ENCODE measurements around the gene GHR. TPM values are rescaled to one million over a fixed set of nuclear protein-coding genes. Genes with fewer than 3 reads are reported as not detected.

Gene GHR
- total RNA-seq, 1 donor from 2014 or later = 5.4 TPM

DNA sequence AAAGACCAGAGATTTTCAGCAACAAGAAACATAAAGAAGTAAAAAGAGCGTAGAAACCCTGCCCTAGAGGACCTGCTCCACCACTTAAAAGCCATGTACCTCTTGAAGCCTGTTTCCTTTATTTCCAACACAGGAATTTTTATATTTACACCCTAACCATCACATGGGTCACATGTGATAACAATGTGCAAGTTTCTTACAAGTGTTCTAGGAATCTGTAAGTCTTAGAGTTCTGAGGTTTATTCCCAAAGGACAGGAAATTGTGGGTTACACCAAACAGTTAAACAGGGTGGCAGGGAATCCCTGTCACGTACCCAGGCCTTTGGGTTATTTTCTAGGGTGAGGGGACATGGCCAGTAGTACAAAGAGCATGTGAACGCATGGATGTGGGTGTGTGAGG lies 224.8 kb downstream of the GHR start:
- TF ChIP-seq, protein P1, sequence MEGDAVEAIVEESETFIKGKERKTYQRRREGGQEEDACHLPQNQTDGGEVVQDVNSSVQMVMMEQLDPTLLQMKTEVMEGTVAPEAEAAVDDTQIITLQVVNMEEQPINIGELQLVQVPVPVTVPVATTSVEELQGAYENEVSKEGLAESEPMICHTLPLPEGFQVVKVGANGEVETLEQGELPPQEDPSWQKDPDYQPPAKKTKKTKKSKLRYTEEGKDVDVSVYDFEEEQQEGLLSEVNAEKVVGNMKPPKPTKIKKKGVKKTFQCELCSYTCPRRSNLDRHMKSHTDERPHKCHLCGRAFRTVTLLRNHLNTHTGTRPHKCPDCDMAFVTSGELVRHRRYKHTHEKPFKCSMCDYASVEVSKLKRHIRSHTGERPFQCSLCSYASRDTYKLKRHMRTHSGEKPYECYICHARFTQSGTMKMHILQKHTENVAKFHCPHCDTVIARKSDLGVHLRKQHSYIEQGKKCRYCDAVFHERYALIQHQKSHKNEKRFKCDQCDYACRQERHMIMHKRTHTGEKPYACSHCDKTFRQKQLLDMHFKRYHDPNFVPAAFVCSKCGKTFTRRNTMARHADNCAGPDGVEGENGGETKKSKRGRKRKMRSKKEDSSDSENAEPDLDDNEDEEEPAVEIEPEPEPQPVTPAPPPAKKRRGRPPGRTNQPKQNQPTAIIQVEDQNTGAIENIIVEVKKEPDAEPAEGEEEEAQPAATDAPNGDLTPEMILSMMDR (IDR thresholded peaks at IDR 0.05) = no peak
- Mint-ChIP-seq H3K4me3 (ENCODE audit: unreplicated experiment) (no peak overlapping the region), H3K27me3 (ENCODE audit: low read depth) (no peaks in the 10 kb centered on the region), H3K9me3 (ENCODE audit: low read depth) (no peaks in the 10 kb centered on the region), H3K27ac (ENCODE audit: unreplicated experiment) (no peak overlapping the region), H3K4me1 (ENCODE audit: low read depth) (no peaks in the 10 kb centered on the region), H3K36me3 (ENCODE audit: low read depth) (no peaks in the 10 kb centered on the region)
- no peak for DNase-seq (ENCODE audit: low spot score)

DNA sequence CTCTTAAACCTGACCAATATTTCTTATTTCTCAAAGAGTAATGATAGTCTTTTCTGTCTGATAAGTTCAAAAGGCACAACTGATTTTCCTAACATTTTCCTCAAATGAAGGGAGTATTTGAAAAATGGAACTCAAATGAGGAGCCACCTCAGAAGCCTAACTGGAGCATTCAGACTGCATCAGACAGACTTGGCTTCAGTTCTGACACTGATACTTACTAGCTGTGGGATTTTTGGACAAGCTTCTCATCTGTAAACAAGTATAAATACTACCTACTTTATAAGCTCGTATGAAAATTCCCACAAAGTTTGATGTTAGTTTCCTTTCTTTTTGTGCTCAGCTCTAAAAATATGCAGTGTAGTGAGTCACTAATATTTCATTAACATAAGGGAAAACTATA lies 225.7 kb downstream of the GHR start:
- H3K27ac Mint-ChIP-seq (ENCODE audit: unreplicated experiment) = no peak overlapping the region
- H3K4me3 Mint-ChIP-seq (ENCODE audit: unreplicated experiment) = no peak overlapping the region
- no peaks in the 10 kb centered on the region for H3K36me3 Mint-ChIP-seq (ENCODE audit: low read depth)
- no peak for DNase-seq (ENCODE audit: low spot score)
- TF ChIP-seq, protein P1 (IDR thresholded peaks at IDR 0.05) = no peak
- H3K9me3 Mint-ChIP-seq (ENCODE audit: low read depth) = no peaks in the 10 kb centered on the region
- no peaks in the 10 kb centered on the region for H3K27me3 Mint-ChIP-seq (ENCODE audit: low read depth)
- H3K4me1 Mint-ChIP-seq (ENCODE audit: low read depth) = no peaks in the 10 kb centered on the region

DNA sequence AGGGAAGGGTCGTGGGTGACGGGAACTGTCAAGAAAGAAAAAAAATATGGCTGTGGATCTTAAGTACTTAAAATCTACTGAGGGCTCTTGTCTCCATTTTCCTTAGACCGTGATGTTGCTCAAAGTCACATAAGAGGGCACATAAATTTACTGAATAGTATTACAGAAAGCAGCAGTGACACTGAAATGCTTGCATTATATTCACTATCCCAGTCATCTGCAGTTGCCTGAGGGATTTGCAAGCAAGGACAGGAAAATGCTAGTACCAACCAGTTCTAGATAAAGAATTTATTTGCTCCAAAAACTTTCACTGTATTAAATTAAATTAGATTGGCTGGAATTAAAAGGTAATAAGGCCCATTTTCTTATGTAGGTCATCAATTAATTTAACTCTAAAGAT lies 226.8 kb downstream of the GHR start:
- H3K27me3 Mint-ChIP-seq (ENCODE audit: low read depth) = no peaks in the 10 kb centered on the region
- H3K36me3 Mint-ChIP-seq (ENCODE audit: low read depth) = no peaks in the 10 kb centered on the region
- H3K4me3 Mint-ChIP-seq (ENCODE audit: unreplicated experiment) = no peak overlapping the region
- TF ChIP-seq, protein P1 (IDR thresholded peaks at IDR 0.05) = no peak
- no peak for DNase-seq (ENCODE audit: low spot score)
- no peaks in the 10 kb centered on the region for H3K9me3 Mint-ChIP-seq (ENCODE audit: low read depth)
- H3K27ac Mint-ChIP-seq (ENCODE audit: unreplicated experiment) = no peak overlapping the region
- H3K4me1 Mint-ChIP-seq (ENCODE audit: low read depth) = no peaks in the 10 kb centered on the region

DNA sequence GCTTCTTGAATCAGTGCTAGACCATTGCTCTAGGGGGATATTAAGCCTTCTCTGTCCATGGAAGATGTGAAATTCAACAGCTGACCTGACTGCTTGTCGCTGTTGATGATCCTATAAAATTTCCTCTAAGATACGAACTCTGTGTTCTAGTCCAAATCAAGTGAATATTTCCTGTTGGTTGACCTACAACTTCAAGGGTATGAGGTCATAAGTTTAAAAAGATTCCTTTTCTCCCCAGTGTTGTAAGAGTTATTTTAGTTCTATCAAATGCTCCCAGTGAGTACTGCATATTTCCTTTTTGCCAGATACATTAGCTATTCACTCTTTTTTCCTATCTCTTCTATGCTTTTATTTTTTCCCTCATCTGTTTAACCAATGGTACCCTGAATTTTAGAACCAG lies 230.5 kb downstream of the GHR start:
- H3K27ac Mint-ChIP-seq (ENCODE audit: unreplicated experiment) = no peak overlapping the region
- no peak overlapping the region for H3K4me3 Mint-ChIP-seq (ENCODE audit: unreplicated experiment)
- DNase-seq (ENCODE audit: low spot score) = no peak
- TF ChIP-seq, protein P1 (IDR thresholded peaks at IDR 0.05) = no peak
- no peaks in the 10 kb centered on the region for H3K36me3 Mint-ChIP-seq (ENCODE audit: low read depth)
- H3K4me1 Mint-ChIP-seq (ENCODE audit: low read depth) = peaks cover 11% of the 10 kb centered on the region
- H3K27me3 Mint-ChIP-seq (ENCODE audit: low read depth) = peaks cover 3% of the 10 kb centered on the region
- no peaks in the 10 kb centered on the region for H3K9me3 Mint-ChIP-seq (ENCODE audit: low read depth)

DNA sequence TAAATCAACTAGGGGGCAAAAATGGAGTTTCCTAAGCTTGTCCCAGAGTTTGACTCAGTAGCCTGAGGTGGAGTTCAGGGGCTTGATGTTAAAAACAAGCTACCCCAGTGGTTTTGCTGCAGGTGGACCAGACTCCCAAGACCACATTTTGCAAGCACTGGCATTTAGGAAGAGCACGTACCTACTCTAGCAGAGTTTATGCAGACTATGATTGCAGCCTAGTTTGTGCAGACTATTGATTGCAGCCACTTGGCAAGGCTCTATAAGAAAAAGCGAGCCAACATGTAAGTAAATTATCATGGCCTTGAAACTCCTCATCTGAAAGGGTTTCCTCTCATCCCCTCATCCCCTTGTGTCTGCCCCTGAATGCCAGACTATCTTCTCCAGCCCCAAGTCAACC lies 231.4 kb downstream of the GHR start:
- no peaks in the 10 kb centered on the region for H3K9me3 Mint-ChIP-seq (ENCODE audit: low read depth)
- H3K36me3 Mint-ChIP-seq (ENCODE audit: low read depth) = no peaks in the 10 kb centered on the region
- H3K27ac Mint-ChIP-seq (ENCODE audit: unreplicated experiment) = no peak overlapping the region
- DNase-seq (ENCODE audit: low spot score) = no peak
- H3K4me3 Mint-ChIP-seq (ENCODE audit: unreplicated experiment) = no peak overlapping the region
- peaks cover 11% of the 10 kb centered on the region for H3K4me1 Mint-ChIP-seq (ENCODE audit: low read depth)
- TF ChIP-seq, protein P1 (IDR thresholded peaks at IDR 0.05) = no peak
- peaks cover 3% of the 10 kb centered on the region for H3K27me3 Mint-ChIP-seq (ENCODE audit: low read depth)
